GM19372 (cell line): Measurements from ENCODE around the gene ALOX15B.
"Not testable (repeated sequence)": the region's sequence is repeated elsewhere in the genome, so short reads cannot be mapped to it uniquely, and the experiment has no call there.

Experiments
- ATAC-seq: cut with Tn5 transposase; IDR thresholded peaks from one replicate; pipeline ENCODE4 v1.9.1; 2021; ENCODE audit warnings: mild to moderate bottlenecking, low read depth, moderate library complexity; ENCODE audit not compliant: unreplicated experiment

Gene ALOX15B

DNA sequence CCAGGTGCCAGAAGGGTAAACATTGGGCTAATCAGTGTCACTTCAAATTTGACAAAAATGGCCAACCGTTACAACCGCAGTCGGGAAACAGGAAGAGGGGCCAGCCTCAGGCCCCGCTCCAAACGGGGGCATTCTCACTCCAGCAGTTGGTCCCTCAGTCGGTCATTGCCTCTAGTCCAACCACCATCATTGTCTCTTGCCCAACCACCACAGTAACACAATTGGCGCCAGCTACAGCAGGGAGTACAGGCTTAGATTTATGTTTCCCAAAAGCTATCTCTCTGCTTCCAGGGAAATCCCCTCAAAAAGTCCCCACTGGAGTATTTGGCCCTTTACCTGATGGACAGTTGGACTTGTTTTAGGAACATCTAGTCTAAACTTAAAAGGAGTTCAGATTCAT lies 20.3 kb downstream of the ALOX15B start:
- ATAC-seq, result no peak

DNA sequence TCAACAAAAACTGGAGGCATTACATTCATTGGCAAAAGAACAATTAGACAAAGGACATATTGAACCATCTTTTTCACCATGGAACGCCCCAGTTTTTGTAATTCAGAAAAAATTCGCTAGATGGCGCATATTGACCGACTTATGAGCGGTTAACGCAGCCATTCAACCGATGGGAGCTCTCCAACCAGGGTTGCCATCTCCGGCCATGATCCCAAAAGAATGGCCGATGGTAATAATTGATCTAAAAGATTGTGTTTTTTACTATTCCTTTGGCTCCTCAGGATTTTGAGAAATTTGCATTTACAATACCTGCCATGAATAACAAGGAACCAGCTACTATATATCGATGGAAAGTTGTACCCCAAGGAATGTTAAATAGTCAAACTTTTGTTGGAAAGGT lies 21.4 kb downstream of the ALOX15B start:
- ATAC-seq, result no peak

DNA sequence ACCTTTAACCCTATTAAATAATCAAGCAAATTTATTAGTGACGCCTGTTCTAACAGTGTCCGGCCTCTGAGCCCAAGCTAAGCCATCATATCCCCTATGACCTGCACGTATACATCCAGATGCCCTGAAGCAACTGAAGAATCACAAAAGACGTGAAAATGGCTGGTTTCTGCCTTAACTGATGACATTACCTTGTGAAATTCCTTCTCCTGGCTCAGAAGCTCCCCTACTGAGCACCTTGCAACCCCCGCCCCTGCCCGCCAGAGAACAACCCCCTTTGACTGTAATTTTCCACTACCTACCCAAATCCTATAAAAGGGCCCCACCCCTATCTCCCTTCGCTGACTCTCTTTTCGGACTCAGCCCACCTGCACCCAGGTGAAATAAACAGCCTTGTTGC lies 23.0 kb downstream of the ALOX15B start:
- ATAC-seq, result not testable (repeated sequence)

DNA sequence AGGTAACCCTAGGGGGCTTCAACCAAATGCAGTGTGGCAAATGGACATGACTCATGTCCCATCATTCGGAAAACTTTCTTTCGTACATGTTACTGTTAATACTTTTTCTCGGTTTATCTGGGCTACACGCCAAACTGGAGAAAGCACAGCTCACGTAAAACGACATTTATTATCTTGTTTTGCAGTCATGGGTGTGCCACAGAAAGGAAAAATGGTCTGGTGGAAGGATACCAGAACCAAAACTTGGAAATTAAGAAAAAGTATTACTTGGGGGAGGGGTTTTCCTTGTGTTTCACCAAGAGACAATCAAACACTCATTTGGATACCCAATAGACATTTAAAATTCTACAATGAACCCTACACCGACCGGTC lies 23.6 kb downstream of the ALOX15B start:
- no peak for ATAC-seq

DNA sequence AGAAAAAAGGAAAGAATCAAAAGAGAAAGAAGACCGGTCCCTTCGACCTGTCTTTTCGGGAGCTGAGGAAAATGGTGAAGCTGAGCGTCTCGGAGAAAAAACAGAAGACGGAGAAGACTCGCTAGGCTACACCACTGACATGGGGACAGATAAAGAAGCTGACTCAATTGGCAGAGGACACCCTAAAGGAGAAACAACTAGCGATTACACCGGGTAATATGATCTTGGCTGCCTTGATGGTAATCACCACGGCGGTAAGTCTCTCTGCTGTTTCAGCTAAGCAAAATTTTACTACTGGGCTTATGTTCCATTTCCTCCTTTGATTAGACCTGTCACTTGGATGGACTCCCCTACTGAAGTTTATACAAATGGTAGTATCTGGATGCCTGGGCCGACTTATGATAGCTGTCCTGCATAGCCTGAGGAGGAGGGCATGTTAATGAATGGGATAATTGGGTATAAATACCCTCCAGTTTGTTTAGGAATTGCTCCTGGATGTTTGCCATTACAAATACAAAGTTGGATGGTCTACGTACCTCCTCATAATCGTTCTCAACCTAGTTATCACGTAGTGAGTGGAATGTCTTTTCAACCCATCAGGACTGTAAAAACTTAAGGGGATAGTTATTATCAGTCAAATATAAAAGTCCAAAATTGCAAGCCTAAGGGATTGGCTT lies 24.1 kb downstream of the ALOX15B start:
- no peak for ATAC-seq

DNA sequence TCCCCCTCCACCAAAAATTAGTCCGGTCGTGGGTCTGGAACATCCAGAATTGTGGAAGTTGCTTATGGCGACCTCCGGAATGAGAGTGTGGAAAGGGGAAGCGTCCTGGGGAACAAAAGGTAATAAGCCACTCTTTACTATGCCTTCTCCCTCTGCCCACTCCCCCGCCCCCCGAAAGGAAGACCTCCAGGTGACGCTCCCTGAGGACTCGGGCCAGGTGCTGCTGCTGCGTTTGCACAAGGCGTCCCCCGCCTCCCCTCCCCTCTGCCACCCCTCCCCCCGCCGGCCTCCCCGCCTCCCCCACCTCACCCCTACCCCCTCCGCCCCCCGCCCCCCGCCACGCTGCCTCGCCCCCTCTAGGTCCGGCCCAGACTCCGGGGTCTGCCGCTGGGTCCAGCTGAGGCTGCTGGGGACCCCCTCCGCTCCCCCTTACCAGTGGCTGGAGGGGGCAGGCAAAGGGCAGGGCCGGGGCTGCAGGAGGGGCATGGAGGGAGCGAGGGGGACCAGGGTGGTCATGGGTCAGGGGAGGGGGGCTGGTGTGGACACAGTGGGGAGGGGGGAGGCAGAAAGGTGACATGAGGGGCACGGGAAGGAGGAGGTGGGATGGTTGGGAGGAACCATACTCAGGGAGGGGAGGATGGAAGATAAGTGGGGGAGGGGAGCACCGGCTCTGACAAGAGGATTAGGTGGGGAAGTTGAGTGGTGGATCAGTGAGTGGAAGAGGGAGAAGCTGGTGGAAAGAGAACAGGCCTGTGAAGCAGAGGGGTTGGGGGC lies 25.1 kb downstream of the ALOX15B start:
- no peak for ATAC-seq

DNA sequence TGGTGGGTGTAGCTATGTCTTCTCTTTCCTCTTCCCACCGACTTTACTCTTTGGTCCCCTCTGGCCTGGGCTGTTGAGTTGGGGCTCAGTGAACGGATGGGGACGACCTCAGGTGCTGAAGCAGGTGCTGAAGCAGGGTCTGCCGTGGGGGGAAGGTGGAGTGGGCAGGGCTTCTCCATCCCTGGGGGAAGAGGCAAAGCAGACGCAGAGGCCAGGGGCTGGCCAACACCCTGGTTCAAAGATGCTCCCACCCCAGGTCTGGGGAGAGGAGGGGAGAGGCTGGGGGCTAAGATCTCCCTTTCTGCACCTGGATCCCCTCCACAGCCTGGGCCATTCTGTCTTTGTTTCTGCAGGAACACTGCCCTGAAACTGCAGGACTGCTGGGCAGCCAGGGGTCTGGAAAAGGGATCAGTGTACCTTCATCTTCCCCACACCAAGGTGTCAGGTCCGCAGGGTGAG lies 25.7 kb downstream of the ALOX15B start:
- ATAC-seq, result no peak

DNA sequence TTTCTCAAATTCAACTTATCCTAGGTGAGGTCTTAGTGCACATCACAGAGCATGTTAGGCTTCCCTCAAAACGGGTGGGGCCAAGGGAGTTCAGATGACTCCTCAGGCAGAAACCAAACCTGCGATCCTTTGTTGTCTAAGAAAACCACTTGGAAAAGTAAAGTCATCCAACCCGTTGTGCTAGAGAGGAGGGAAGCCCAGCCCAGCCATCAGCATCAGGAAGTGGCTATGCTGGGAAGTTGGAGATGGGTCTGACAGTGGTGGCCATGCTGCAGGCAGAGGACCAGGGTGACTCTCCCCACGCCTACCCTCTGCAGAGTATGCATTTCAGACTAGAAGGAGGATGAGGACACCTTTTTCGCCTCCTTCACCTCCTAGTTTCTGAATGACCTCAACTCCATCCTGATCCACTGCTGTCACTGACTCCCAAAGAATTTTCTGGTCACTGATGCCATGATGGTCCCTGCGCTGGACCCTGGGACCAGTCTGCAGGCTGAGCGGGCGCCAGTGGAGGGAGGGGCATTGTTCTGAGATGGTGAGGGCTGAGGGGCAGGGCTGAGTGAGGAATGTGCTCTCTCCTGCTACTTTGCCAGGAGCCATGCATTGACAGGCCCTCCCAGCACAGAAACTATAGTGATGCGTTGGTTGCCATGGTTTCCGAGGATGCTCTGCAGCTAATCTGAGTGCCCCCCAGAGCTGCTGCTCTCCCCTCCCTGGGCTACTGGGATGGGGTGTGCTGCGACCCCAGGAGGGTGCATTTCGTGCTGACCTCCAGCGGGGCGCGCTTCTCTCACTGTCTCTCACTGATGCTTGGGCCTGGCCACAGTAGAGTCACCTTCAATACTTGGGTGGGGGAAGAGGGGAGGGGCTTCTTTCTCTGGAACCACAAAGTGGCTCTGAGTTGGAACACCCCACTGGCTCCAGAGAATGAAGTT lies 28.2 kb downstream of the ALOX15B start:
- ATAC-seq, result no peak

DNA sequence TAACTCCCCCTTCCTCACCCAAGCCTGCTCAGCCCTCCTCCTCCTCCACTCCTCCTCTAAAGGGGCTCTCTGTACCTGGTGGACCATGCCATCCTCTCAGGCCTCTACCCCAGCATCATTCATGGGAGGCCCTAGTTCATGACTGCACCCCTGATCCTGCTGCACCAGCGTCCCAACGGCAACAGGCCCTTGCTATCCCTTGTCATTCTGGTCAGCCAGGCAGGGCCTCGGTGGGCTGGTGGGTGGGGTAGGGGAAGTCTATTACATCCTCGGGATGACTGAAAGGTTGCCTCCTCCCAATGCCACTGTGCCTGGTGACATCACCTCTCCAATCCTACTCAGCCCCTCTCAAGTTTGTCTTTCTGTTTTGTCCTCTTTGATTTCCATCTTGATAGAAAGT lies 28.9 kb downstream of the ALOX15B start:
- no peak for ATAC-seq

DNA sequence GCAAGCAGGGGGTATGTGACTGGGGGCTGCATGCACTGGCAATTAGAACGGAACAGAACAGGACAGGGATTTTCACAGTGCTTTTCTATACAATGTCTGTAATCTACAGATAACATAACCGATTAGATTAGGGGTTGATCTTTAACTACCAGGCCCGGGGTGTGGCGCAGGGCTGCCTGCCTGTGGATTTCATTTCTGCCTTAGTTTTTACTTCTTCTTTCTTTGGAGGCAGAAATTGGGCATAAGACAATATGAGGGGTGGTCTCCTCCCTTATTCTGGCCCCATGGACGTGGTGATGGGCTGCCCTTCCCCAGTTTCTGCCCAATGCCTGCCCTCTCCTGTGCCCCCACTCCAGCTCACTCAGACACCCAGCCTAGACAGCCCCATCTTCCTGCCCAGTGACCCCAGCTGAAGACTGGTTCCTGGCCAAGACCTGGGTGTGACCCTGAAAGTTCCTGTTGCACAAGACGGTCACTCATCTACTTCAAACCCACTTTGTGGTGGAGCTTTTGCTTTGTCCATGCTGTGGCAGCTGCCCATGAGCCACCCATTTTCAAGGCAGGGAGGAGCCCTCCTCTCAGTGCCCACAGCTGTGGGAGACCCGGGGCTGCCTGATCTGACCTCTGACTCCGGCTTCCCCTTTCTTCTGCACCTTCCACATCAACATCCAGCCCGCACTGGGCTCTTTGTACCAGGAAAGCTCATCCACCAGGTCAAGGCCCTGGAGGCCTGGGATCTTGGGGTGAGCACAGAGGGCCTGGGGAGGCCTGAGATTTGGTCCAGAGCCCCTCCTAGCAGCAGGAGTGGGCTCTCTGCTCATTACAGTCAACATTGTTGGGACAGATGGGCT lies 30.1 kb downstream of the ALOX15B start:
- ATAC-seq, result no peak

DNA sequence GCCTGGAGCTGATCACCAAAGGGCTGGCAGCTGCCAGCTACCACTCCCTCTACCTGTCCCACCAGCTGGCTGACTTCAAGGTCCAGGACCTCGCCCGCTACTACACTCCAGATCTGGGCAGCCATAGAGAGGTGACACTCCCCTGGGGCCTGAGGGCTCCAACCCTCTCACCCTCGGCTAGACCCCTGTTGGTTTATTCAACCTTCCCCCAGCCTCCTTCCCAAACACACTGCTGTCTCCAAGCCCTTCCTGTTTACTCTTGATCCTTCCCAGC lies 30.7 kb downstream of the ALOX15B start:
- ATAC-seq, result no peak

DNA sequence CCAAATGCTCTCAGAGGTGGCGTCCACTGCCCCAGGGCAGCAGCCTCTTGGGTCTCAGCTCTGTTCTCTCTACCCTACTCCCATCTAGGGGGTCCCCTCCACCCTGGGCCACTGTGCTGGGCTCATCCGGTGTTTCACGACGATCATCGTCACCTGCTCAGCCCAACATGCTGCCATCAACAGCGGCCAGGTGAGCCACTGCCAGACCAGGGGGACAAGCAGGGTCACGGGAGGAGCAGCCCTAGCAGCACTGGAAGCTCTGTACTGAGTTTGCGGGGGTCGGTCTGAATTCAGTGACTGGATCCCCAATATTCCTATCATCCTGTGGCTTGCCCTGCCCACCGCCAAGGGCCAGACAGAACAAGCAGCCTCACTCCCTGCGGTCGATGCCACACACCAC lies 32.6 kb downstream of the ALOX15B start:
- no peak for ATAC-seq

DNA sequence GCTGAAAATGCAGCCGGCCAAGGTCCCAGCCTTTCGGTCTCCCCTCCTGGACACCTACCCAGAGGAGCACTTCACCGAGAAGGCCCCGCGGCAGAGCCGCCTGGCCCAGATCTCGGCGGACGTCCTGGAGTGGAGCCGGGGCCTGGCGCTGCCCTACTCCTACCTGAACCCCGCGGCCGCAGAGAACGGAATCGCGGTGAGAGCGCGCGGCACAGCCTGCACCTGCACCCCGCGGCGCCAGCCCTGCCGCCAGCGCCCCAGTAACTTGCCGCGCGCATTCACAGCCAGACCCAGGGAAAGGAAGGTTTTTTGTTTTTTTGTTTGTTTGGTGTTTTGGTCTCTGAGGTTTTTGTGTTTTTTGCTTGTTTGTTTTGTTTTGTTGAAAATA lies 33.5 kb downstream of the ALOX15B start:
- no peak for ATAC-seq

DNA sequence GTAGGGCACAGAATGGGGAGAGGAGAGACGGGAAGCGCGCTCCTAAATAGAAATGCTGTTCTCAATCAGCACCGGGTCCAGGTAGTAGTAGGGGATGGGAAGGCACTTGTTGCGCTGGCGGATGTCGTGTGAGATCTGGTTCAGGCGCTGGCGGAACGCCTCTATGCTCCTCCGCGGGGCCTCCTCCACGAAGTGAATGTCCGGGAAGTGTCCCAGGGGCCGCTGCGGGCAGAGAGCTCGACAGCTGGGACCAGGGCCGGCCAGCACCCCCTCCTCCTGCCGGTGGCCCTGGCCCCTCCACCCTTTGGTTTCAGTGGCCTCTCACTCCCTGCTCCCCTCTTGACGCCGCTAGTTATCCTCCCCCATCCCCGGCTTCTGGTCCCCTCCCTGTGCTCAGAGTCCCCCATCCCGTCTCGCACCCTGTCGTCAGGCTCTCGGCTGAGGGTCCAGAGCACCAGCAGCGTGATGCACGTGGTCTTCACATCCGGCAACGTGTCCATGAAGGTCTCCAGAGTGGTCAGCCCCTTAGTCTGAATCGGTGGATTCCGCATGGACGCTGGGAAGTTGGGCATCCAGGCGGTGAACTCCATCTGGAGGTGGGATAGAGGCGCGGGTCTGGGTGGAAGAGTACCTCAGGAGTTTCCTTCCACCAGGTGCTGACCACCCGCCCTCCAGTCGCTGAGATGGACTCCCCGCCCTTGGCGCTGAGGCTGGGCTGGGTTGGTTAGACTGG lies 34.0 kb downstream of the ALOX15B start:
- ATAC-seq, result no peak

DNA sequence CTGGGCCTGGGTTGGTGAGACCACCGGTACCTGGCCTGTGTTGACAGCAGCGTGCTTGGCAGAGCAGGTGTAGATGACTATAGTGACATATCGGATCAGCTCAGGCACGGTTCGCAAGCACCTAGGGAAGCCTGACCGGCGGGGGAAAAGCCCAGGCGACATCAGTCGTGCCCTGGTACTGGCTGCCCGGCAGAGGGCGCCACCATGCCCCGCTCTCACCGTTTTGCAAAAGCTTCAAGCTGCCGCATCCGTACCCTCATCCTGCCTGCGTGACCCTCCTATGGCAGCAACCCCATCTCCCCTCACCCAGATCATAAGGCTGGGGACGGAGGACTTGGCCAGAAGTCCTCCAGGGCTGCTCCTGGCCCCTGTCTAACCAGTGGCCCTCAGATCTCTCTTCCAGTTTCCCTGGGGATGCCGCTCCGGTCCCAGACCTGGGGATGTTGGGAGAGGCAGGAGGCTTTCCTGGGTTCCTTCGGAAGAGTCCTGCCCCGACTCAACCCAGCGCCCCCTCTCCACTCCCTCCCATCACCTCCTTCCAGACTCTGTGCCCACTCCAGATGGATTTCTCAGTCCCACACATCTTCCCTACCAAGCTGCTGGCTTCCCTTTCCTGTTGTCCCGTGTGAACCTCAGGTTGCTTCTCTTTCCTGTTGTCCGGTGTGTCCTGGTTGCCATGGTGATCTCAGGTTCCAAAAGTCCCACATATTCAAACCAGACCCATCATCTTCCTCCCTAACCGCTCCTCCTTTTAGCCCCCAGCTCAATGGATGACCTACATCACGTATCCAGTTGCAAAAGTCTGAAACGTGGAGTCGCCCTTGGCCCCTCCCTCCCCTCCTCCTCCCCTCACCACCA lies 35.0 kb downstream of the ALOX15B start:
- ATAC-seq, result no peak

DNA sequence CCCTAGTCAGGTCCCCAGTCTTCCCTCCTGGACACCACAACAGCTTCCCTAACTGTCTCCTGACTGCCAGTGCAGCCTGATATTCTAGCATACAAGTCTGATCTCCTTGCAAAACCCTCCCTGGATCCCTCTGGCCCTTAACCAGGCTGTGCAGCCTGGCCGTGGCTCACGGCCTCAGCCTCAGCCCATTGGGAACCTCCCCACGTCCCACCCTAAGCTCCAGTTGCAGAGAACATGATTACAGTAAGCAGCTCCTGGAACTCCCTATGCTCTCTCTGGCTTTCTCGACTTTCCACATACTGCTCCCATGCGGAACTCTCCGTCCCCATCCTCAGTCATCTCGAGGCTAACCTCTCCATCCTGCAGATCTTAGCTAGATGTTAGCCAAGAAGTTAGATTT lies 35.7 kb downstream of the ALOX15B start:
- no peak for ATAC-seq

DNA sequence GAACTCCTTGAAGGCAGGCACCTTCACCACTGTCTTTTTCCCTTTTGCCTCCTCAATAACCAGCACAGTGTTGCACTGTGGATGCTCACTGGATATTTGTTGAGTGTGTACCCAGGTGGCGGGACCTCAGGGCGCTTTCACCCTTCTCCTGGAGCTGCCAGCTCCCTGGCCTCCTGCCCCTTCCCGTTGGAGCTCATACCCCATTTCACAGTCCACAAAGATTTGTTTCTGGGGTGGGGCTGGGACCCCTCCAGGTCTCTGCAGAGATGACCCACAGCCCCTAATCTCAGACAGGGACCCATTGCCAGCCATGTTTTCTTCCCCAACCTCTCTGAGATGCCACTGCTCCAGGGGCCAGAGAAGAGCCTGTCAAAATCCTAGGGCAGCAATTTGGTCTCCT lies 36.2 kb downstream of the ALOX15B start:
- ATAC-seq, result no peak

DNA sequence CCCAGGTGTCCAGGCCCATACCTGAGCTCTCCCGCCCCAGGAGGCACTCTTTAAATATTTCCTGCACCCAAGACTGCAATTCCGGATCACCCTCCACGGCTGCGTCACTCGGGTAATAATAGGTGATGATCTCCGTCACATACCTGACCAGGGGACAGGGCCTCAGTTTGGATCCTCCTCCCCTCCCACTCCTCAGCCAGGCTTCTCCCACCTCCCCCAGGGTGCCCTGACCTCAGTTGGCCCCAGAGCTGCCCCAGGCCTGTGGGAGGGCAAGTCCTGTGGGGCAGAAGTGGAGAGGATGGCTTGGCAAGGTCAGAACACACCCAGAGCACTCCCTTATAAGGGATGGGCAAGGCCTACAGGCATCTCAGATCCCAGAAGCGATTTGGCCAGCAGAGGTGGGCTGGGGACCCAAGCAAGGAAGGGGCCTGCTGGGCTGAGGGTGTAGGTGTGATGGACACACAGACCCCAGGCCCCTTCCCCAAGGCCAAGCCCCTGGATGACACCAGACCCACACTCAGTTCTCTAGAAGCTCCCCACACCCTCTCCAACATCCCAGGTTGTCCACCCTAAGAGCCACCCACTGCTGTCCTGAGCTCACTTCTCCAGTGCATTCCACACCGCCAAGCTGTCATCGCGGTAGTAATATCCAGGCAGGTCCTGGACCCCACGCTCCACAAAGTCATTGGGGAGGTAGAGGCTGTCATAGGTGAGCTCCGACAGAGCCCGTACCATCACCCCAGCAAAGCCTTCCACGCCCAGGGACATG lies 36.9 kb downstream of the ALOX15B start:
- ATAC-seq, result no peak
